ENCODE results near the gene CMBL.

Gene CMBL

DNA sequence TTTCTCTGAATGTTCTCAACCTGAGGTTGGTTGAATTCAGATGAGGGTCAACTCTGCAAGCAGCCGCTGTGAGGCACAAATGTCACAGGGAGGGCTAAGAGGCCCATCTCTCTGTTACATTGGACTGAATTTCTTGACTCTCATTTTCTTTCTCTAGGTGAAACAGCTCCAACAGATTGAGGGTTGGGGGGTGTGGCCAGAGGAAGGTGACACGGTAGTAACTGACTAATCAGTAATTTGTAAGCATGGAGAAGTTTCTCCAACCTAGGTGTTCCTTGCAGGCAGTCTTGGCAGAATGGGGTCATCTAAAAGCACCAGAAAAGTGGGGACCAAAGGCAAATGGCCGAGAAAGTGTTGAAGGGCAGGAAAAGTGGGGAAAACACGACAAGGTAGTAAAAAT lies 40.9 kb downstream of the CMBL start:
- TF ChIP-seq TCF12 (IDR thresholded peaks at IDR 0.05; ENCODE audit: low read depth) (no peak), EP300 (IDR thresholded peaks at IDR 0.05; ENCODE audit: borderline replicate concordance) (no peak), RAD21 (IDR thresholded peaks at IDR 0.05; ENCODE audit: low read depth) (no peak), YY1 (IDR thresholded peaks at IDR 0.05; ENCODE audit: low read depth) (no peak), TEAD4 (IDR thresholded peaks at IDR 0.05) (no peak), FOXM1 (IDR thresholded peaks at IDR 0.05; ENCODE audit: borderline replicate concordance, low read depth) (no peak), NFIC (IDR thresholded peaks at IDR 0.05) (no peak), CEBPB (IDR thresholded peaks at IDR 0.05) (no peak), ZBTB7A (IDR thresholded peaks at IDR 0.05; ENCODE audit: low read depth) (no peak), CREB1 (IDR thresholded peaks at IDR 0.05; ENCODE audit: low read depth) (no peak), EGR1 (IDR thresholded peaks at IDR 0.05) (no peak), TAF1 (IDR thresholded peaks at IDR 0.05; ENCODE audit: low read depth) (no peak)
- TF ChIP-seq, protein P1, sequence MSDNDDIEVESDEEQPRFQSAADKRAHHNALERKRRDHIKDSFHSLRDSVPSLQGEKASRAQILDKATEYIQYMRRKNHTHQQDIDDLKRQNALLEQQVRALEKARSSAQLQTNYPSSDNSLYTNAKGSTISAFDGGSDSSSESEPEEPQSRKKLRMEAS (IDR thresholded peaks at IDR 0.05), result no peak

GRCh38 chr5:10266137-10266536 lies 41.6 kb downstream of the CMBL start:
- TF ChIP-seq FOXM1 (IDR thresholded peaks at IDR 0.05; ENCODE audit: borderline replicate concordance, low read depth), result no peak
- no peak for TF ChIP-seq RAD21 (IDR thresholded peaks at IDR 0.05; ENCODE audit: low read depth)
- TF ChIP-seq EGR1 (IDR thresholded peaks at IDR 0.05), result no peak
- no peak for TF ChIP-seq YY1 (IDR thresholded peaks at IDR 0.05; ENCODE audit: low read depth)
- no peak for TF ChIP-seq CEBPB (IDR thresholded peaks at IDR 0.05)
- no peak for TF ChIP-seq REST (IDR thresholded peaks at IDR 0.05; ENCODE audit: low read depth)
- TF ChIP-seq, protein P1 (IDR thresholded peaks at IDR 0.05), result no peak
- TF ChIP-seq NFIC (IDR thresholded peaks at IDR 0.05), result no peak
- no peak for TF ChIP-seq TCF12 (IDR thresholded peaks at IDR 0.05; ENCODE audit: low read depth)

GRCh38 chr5:10265245-10266109 lies 42.2 kb downstream of the CMBL start:
- no peak for TF ChIP-seq CEBPB (IDR thresholded peaks at IDR 0.05)
- TF ChIP-seq TEAD4 (IDR thresholded peaks at IDR 0.05), result no peak
- TF ChIP-seq TAF1 (IDR thresholded peaks at IDR 0.05; ENCODE audit: low read depth), result no peak
- no peak for TF ChIP-seq FOXM1 (IDR thresholded peaks at IDR 0.05; ENCODE audit: borderline replicate concordance, low read depth)
- TF ChIP-seq, protein P2, sequence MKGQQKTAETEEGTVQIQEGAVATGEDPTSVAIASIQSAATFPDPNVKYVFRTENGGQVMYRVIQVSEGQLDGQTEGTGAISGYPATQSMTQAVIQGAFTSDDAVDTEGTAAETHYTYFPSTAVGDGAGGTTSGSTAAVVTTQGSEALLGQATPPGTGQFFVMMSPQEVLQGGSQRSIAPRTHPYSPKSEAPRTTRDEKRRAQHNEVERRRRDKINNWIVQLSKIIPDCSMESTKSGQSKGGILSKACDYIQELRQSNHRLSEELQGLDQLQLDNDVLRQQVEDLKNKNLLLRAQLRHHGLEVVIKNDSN (IDR thresholded peaks at IDR 0.05), result no peak
- TF ChIP-seq TCF12 (IDR thresholded peaks at IDR 0.05; ENCODE audit: low read depth), result no peak

GRCh38 chr5:10264604-10265003 lies 43.1 kb downstream of the CMBL start:
- TF ChIP-seq TAF1 (IDR thresholded peaks at IDR 0.05; ENCODE audit: low read depth) (no peak), CEBPB (IDR thresholded peaks at IDR 0.05) (no peak), FOXM1 (IDR thresholded peaks at IDR 0.05; ENCODE audit: borderline replicate concordance, low read depth) (no peak), REST (IDR thresholded peaks at IDR 0.05; ENCODE audit: low read depth) (no peak), NFIC (IDR thresholded peaks at IDR 0.05) (no peak), YY1 (IDR thresholded peaks at IDR 0.05; ENCODE audit: low read depth) (no peak), EP300 (IDR thresholded peaks at IDR 0.05; ENCODE audit: borderline replicate concordance) (no peak), RAD21 (IDR thresholded peaks at IDR 0.05; ENCODE audit: low read depth) (no peak), CREB1 (IDR thresholded peaks at IDR 0.05; ENCODE audit: low read depth) (no peak), EGR1 (IDR thresholded peaks at IDR 0.05) (no peak), TEAD4 (IDR thresholded peaks at IDR 0.05) (no peak), ZBTB7A (IDR thresholded peaks at IDR 0.05; ENCODE audit: low read depth) (no peak), TCF12 (IDR thresholded peaks at IDR 0.05; ENCODE audit: low read depth) (no peak)
- TF ChIP-seq, protein P2 (IDR thresholded peaks at IDR 0.05), result no peak
- TF ChIP-seq, protein P1 (IDR thresholded peaks at IDR 0.05), result no peak

DNA sequence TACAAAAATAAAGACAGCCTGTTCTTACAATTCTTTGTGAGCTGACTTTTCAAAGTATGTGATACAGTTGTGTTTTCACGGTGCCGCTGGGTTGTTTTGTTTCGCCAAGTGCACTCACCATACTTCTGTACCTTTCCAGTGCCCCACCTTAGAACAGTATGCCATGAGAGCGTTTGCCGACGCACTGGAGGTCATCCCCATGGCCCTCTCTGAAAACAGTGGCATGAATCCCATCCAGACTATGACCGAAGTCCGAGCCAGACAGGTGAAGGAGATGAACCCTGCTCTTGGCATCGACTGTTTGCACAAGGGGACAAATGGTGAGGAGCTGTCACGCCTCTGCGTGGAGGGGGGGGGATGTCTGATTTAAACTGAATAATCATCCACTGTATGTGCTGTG lies 44.7 kb downstream of the CMBL start:
- TF ChIP-seq FOXM1 (IDR thresholded peaks at IDR 0.05; ENCODE audit: borderline replicate concordance, low read depth) (no peak), REST (IDR thresholded peaks at IDR 0.05; ENCODE audit: low read depth) (no peak)
